GM23338 (cell line): ENCODE measurements around the gene SMURF1. TPM values are rescaled to one million over a fixed set of nuclear protein-coding genes. Genes with fewer than 3 reads are reported as not detected.

Experiments used
- ATAC-seq: fragments of 200-7000 bp; cut with Tn5 transposase; 3 replicates; pipeline ENCODE4 v1.9.1; 2020
- DNase-seq: peaks from one replicate; pipeline ENCODE4 v3.0.0-alpha.2; 2015; ENCODE audit warnings: low spot score
- H2AFZ ChIP-seq: fragments of 200-600 bp; sonication (generic); 2 replicates; pipeline ENCODE4 v1.8.0; 2016; ENCODE audit warnings: antibody characterized with exemption, mild to moderate bottlenecking, moderate library complexity
- H3F3A ChIP-seq: fragments of 200-600 bp; sonication (generic); replicated peaks from 2 replicates; pipeline ENCODE4 v1.8.0; 2017; ENCODE audit warnings: antibody characterized with exemption, mixed run types, low read depth
- H3K27ac ChIP-seq: fragments of 200-600 bp; sonication (generic); 2 replicates; pipeline ENCODE4 v1.6.1; 2016; ENCODE audit warnings: low read depth
- H3K27me3 ChIP-seq: fragments of 200-600 bp; sonication (generic); 2 replicates; pipeline ENCODE4 v1.8.0; 2016; ENCODE audit warnings: mild to moderate bottlenecking, mixed run types, moderate library complexity; ENCODE audit not compliant: insufficient read depth
- H3K36me3 ChIP-seq: fragments of 200-600 bp; sonication (generic); 2 replicates; pipeline ENCODE4 v1.8.0; 2016; ENCODE audit warnings: mild to moderate bottlenecking; ENCODE audit not compliant: insufficient read depth
- H3K4me1 ChIP-seq: fragments of 200-600 bp; sonication (generic); 2 replicates; pipeline ENCODE4 v1.8.0; 2016; ENCODE audit warnings: mild to moderate bottlenecking, moderate library complexity; ENCODE audit not compliant: insufficient read depth
- H3K4me2 ChIP-seq: fragments of 200-600 bp; sonication (generic); 2 replicates; pipeline ENCODE4 v1.7.1; 2017; ENCODE audit warnings: mixed run types
- H3K4me3 ChIP-seq: fragments of 200-600 bp; sonication (generic); 2 replicates; pipeline ENCODE4 v1.6.1; 2016; ENCODE audit warnings: mixed run types
- H3K79me2 ChIP-seq: fragments of 200-600 bp; sonication (generic); replicated peaks from 2 replicates; pipeline ENCODE4 v1.8.0; 2017; ENCODE audit warnings: mild to moderate bottlenecking; ENCODE audit not compliant: insufficient read depth
- H3K9me2 ChIP-seq: fragments of 200-600 bp; sonication (generic); 2 replicates; pipeline ENCODE4 v1.8.0; 2017; ENCODE audit not compliant: insufficient read depth
- H4K20me1 ChIP-seq: fragments of 200-600 bp; sonication (generic); replicated peaks from 2 replicates; pipeline ENCODE4 v1.8.0; 2017; ENCODE audit warnings: mild to moderate bottlenecking; ENCODE audit not compliant: insufficient read depth
- H3K27ac Mint-ChIP-seq: 2 replicates; pipeline ENCODE4 v1.8.0; 2020; ENCODE audit warnings: inconsistent platforms, mild to moderate bottlenecking, moderate library complexity, mixed read lengths
- H3K27me3 Mint-ChIP-seq: 3 replicates; pipeline ENCODE4 v1.8.0; 2022; ENCODE audit warnings: low read depth, mild to moderate bottlenecking, moderate library complexity, mixed read lengths, inconsistent platforms; ENCODE audit not compliant: insufficient read depth, poor library complexity
- H3K36me3 Mint-ChIP-seq: 3 replicates; pipeline ENCODE4 v1.8.0; 2021; ENCODE audit warnings: low read depth, mild to moderate bottlenecking, inconsistent platforms, moderate library complexity, mixed read lengths
- H3K4me1 Mint-ChIP-seq: 3 replicates; pipeline ENCODE4 v1.8.0; 2020; ENCODE audit warnings: mild to moderate bottlenecking, inconsistent platforms, mixed read lengths
- H3K4me3 Mint-ChIP-seq: 3 replicates; pipeline ENCODE4 v1.8.0; 2021; ENCODE audit warnings: moderate library complexity, mild to moderate bottlenecking, inconsistent platforms, mixed read lengths
- H3K9me3 Mint-ChIP-seq: 3 replicates; pipeline ENCODE4 v1.8.0; 2020; ENCODE audit warnings: moderate library complexity, mild to moderate bottlenecking, inconsistent platforms, mixed read lengths
- EZH2 ChIP-seq: fragments of 200-600 bp; sonication (generic); IDR thresholded peaks from one replicate; pipeline ENCODE4 v1.8.0; 2017; ENCODE audit warnings: antibody characterized with exemption, mild to moderate bottlenecking, low read depth; ENCODE audit not compliant: unreplicated experiment
- EZH2phosphoT487 ChIP-seq: fragments of 200-600 bp; sonication (generic); IDR thresholded peaks from one replicate; pipeline ENCODE4 v1.8.1; 2018; ENCODE audit warnings: antibody characterized with exemption; ENCODE audit not compliant: unreplicated experiment
- JUNB ChIP-seq: IDR thresholded peaks from one replicate; pipeline ENCODE4 v1.6.1; 2016; ENCODE audit warnings: antibody characterized with exemption; ENCODE audit not compliant: unreplicated experiment
- NANOG ChIP-seq: IDR thresholded peaks from 2 replicates; pipeline ENCODE4 v1.6.1; 2016; ENCODE audit warnings: antibody characterized with exemption, borderline replicate concordance
- STAT1 ChIP-seq: IDR thresholded peaks from one replicate; pipeline ENCODE4 v1.6.1; 2016; ENCODE audit warnings: antibody characterized with exemption; ENCODE audit not compliant: unreplicated experiment
- ZNF114 ChIP-seq: fragments of 250-450 bp; sonication (Bioruptor Pico); IDR thresholded peaks from 2 replicates; pipeline ENCODE4 v1.5.0; 2020; ENCODE audit warnings: mild to moderate bottlenecking, moderate library complexity
- ZNF331 ChIP-seq: fragments of 250-450 bp; sonication (Bioruptor Pico); IDR thresholded peaks from 2 replicates; pipeline ENCODE4 v1.5.0; 2020; ENCODE audit warnings: low read depth, mild to moderate bottlenecking, moderate library complexity
- polyA plus RNA-seq: library from polyadenylated mRNA; unstranded; fragments of >200 nt; fragmentation: Nextera tagmentation; extraction: Ambion mirVana; gene quantifications from 2 replicates; pipeline ENCODE4 v1.2.1, GENCODE V29; 2016
- total RNA-seq: library from RNA; depleted of rRNA; stranded (reverse); fragments of >200 nt; shearing (Covaris generic); gene quantifications from 2 replicates; pipeline ENCODE4 v1.2.3, GENCODE V29; 2014
- TF ChIP-seq, protein P1 (sequence below): IDR thresholded peaks from one replicate; pipeline ENCODE4 v1.6.1; 2018; ENCODE audit warnings: antibody characterized with exemption; ENCODE audit not compliant: unreplicated experiment
- TF ChIP-seq, protein P2 (sequence below), 2 experiments: fragments of 200-600 bp in 1 of 2; sonication (generic) in 1 of 2; conservative IDR thresholded peaks; 2 replicates each; pipeline versions ENCODE4 v1.5.1 to v1.6.1; 2016 to 2017; ENCODE audit warnings: antibody characterized with exemption in 2 of 2, low read depth in 2 of 2, mild to moderate bottlenecking in 2 of 2, moderate library complexity in 1 of 2
- TF ChIP-seq, protein P3 (sequence below): IDR thresholded peaks from 2 replicates; pipeline ENCODE4 v1.6.1; 2016; ENCODE audit warnings: antibody characterized with exemption
- TF ChIP-seq, protein P4 (sequence below): fragments of 250-450 bp; sonication (Bioruptor Pico); IDR thresholded peaks from 2 replicates; pipeline ENCODE4 v1.5.0; 2020; ENCODE audit warnings: mild to moderate bottlenecking, moderate library complexity

SMURF1 gene
- total and polyA plus RNA-seq, 2 experiments from 2014 or later: 5.8 to 23.9 TPM

DNA sequence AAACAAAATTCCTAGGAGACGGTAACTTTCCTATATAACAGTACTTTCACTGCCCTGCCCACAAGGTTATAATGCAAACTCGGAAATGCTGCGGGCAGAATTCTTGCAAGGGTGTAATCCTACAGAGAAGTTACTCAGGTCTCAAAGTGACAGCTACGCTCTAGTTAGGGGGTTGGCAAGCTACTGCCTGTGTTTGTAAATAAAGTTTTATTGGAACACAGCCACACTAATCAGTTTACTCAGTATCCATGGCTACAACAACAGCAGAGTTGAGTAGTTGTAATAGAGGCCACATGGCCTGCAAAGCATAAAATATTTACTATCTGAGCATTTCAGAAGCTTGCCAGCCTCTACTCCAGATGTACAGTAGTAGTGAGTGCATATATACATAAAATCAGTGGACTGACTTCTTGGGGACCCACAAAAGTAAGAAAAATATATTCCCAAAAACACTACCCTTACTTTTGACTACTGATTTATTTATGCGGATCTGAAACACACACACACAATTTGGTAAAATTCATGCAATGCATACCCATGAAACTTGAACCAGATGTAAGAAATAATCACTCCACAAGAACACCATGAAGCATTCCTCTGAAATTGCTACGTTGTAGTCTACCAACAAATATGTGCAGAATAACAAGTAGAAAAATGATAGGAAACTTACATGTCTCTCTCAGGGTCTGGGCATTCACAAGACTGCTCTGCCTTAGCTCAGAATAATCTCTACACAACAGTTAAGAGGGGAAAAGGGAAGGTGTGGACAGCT lies 53.0 kb downstream of the SMURF1 start:
- Histone ChIP-seq H3K9me2 (no peaks in the 10 kb centered on the region), H3F3A (no peaks in the 10 kb centered on the region), H3K4me2 (no peak overlapping the region), H3K27me3 (no peaks in the 10 kb centered on the region), H3K4me1 (peaks cover 8% of the 10 kb centered on the region; the same call in 1 of the 2 replicates), H2AFZ (no peak overlapping the region), H4K20me1 (peaks cover 29% of the 10 kb centered on the region), H3K36me3 (peaks cover 3% of the 10 kb centered on the region; the same call in 1 of the 2 replicates), H3K27ac (no peak overlapping the region), H3K79me2 (peaks cover 100% of the 10 kb centered on the region), H3K4me3 (no peak overlapping the region)
- Mint-ChIP-seq H3K27ac (no peak overlapping the region; the same call in 1 of the 2 replicates), H3K27me3 (no peaks in the 10 kb centered on the region), H3K36me3 (peaks cover 16% of the 10 kb centered on the region; the same call in 2 of the 3 replicates), H3K4me1 (no peaks in the 10 kb centered on the region; the same call in 2 of the 3 replicates), H3K4me3 (no peak overlapping the region), H3K9me3 (peaks cover 9% of the 10 kb centered on the region; the same call in 2 of the 3 replicates)
- ATAC-seq (no peak), DNase-seq (no peak)
- TF ChIP-seq JUNB (no peak), ZNF114 (CRISPR knock-in tag) (no peak), NANOG (no peak), EZH2 (no peak), EZH2phosphoT487 (no peak), ZNF331 (CRISPR knock-in tag) (no peak), STAT1 (no peak)
- TF ChIP-seq, protein P1, sequence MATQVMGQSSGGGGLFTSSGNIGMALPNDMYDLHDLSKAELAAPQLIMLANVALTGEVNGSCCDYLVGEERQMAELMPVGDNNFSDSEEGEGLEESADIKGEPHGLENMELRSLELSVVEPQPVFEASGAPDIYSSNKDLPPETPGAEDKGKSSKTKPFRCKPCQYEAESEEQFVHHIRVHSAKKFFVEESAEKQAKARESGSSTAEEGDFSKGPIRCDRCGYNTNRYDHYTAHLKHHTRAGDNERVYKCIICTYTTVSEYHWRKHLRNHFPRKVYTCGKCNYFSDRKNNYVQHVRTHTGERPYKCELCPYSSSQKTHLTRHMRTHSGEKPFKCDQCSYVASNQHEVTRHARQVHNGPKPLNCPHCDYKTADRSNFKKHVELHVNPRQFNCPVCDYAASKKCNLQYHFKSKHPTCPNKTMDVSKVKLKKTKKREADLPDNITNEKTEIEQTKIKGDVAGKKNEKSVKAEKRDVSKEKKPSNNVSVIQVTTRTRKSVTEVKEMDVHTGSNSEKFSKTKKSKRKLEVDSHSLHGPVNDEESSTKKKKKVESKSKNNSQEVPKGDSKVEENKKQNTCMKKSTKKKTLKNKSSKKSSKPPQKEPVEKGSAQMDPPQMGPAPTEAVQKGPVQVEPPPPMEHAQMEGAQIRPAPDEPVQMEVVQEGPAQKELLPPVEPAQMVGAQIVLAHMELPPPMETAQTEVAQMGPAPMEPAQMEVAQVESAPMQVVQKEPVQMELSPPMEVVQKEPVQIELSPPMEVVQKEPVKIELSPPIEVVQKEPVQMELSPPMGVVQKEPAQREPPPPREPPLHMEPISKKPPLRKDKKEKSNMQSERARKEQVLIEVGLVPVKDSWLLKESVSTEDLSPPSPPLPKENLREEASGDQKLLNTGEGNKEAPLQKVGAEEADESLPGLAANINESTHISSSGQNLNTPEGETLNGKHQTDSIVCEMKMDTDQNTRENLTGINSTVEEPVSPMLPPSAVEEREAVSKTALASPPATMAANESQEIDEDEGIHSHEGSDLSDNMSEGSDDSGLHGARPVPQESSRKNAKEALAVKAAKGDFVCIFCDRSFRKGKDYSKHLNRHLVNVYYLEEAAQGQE: no peak
- TF ChIP-seq, protein P2, sequence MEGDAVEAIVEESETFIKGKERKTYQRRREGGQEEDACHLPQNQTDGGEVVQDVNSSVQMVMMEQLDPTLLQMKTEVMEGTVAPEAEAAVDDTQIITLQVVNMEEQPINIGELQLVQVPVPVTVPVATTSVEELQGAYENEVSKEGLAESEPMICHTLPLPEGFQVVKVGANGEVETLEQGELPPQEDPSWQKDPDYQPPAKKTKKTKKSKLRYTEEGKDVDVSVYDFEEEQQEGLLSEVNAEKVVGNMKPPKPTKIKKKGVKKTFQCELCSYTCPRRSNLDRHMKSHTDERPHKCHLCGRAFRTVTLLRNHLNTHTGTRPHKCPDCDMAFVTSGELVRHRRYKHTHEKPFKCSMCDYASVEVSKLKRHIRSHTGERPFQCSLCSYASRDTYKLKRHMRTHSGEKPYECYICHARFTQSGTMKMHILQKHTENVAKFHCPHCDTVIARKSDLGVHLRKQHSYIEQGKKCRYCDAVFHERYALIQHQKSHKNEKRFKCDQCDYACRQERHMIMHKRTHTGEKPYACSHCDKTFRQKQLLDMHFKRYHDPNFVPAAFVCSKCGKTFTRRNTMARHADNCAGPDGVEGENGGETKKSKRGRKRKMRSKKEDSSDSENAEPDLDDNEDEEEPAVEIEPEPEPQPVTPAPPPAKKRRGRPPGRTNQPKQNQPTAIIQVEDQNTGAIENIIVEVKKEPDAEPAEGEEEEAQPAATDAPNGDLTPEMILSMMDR (conservative IDR thresholded peaks at IDR 0.05; ENCODE audit: low read depth in 2 of 2): no peak
- TF ChIP-seq, protein P3, sequence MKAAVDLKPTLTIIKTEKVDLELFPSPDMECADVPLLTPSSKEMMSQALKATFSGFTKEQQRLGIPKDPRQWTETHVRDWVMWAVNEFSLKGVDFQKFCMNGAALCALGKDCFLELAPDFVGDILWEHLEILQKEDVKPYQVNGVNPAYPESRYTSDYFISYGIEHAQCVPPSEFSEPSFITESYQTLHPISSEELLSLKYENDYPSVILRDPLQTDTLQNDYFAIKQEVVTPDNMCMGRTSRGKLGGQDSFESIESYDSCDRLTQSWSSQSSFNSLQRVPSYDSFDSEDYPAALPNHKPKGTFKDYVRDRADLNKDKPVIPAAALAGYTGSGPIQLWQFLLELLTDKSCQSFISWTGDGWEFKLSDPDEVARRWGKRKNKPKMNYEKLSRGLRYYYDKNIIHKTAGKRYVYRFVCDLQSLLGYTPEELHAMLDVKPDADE: no peak
- TF ChIP-seq, protein P4, sequence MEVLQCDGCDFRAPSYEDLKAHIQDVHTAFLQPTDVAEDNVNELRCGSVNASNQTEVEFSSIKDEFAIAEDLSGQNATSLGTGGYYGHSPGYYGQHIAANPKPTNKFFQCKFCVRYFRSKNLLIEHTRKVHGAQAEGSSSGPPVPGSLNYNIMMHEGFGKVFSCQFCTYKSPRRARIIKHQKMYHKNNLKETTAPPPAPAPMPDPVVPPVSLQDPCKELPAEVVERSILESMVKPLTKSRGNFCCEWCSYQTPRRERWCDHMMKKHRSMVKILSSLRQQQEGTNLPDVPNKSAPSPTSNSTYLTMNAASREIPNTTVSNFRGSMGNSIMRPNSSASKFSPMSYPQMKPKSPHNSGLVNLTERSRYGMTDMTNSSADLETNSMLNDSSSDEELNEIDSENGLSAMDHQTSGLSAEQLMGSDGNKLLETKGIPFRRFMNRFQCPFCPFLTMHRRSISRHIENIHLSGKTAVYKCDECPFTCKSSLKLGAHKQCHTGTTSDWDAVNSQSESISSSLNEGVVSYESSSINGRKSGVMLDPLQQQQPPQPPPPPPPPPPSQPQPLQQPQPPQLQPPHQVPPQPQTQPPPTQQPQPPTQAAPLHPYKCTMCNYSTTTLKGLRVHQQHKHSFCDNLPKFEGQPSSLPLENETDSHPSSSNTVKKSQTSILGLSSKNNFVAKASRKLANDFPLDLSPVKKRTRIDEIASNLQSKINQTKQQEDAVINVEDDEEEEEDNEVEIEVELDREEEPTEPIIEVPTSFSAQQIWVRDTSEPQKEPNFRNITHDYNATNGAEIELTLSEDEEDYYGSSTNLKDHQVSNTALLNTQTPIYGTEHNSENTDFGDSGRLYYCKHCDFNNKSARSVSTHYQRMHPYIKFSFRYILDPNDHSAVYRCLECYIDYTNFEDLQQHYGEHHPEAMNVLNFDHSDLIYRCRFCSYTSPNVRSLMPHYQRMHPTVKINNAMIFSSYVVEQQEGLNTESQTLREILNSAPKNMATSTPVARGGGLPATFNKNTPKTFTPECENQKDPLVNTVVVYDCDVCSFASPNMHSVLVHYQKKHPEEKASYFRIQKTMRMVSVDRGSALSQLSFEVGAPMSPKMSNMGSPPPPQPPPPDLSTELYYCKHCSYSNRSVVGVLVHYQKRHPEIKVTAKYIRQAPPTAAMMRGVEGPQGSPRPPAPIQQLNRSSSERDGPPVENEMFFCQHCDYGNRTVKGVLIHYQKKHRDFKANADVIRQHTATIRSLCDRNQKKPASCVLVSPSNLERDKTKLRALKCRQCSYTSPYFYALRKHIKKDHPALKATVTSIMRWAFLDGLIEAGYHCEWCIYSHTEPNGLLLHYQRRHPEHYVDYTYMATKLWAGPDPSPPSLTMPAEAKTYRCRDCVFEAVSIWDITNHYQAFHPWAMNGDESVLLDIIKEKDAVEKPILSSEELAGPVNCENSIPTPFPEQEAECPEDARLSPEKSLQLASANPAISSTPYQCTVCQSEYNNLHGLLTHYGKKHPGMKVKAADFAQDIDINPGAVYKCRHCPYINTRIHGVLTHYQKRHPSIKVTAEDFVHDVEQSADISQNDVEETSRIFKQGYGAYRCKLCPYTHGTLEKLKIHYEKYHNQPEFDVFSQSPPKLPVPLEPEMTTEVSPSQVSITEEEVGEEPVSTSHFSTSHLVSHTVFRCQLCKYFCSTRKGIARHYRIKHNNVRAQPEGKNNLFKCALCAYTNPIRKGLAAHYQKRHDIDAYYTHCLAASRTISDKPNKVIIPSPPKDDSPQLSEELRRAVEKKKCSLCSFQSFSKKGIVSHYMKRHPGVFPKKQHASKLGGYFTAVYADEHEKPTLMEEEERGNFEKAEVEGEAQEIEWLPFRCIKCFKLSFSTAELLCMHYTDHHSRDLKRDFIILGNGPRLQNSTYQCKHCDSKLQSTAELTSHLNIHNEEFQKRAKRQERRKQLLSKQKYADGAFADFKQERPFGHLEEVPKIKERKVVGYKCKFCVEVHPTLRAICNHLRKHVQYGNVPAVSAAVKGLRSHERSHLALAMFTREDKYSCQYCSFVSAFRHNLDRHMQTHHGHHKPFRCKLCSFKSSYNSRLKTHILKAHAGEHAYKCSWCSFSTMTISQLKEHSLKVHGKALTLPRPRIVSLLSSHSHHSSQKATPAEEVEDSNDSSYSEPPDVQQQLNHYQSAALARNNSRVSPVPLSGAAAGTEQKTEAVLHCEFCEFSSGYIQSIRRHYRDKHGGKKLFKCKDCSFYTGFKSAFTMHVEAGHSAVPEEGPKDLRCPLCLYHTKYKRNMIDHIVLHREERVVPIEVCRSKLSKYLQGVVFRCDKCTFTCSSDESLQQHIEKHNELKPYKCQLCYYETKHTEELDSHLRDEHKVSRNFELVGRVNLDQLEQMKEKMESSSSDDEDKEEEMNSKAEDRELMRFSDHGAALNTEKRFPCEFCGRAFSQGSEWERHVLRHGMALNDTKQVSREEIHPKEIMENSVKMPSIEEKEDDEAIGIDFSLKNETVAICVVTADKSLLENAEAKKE (CRISPR knock-in tag): no peak
